NCI-H526 (cell line): Measurements from ENCODE around the gene MAML2.

ENCODE experiments used
- DNase-seq, 2 experiments: peaks; one replicate each; lab custom pipeline; 2025; lab: John Stamatoyannopoulos, UW

The MAML2 gene

DNA sequence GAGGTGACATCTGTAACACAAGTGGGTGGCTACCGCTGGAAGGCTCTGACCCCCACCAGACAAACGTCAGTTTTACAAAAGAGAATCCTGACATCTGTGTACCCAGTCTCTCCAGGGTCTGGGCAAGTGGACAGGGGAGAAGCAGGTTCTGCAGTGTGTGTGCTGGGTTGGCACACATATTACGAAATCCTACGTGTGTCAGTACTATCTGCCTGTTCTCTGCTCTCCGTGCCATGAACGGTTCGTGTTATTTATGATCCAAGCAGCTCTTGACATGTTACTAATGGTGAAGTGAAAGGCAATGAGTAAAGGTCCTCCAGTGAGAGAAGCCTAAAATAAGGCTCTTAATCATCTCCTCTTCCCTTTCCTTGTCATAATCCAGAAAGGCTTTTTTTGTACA is 217.6 kb downstream of the MAML2 start:
- no peak for DNase-seq

- DNase-seq, result no peak
Measured at GRCh38 chr11:96124155-96124554, 218.8 kb downstream of the MAML2 start.

GRCh38 chr11:96123301-96123700 is 219.7 kb downstream of the MAML2 start:
- DNase-seq, result no peak

DNA sequence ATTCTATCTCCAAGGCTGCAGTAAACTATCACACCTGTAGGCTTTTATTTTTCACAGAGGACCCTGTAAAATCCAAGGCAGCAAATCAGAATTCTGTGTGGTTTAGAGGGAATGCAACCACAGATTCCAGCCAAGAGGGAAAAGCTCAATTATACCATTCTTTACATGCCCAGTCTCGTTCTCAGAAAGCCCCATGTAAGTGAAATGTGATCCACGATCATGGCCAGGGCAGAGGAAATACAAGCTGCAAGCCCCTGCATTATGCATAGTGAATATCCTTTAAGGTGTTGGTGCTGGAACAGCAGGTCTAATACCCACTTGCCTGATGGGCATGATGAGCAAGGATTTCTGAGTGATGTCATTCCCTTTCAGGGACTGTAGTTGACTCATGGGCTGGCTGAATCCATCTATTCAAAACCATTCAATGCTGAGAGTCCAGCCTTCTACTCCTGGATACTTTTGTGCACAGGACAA is 220.4 kb downstream of the MAML2 start:
- DNase-seq, result peak; percentile 63 to 67

DNA sequence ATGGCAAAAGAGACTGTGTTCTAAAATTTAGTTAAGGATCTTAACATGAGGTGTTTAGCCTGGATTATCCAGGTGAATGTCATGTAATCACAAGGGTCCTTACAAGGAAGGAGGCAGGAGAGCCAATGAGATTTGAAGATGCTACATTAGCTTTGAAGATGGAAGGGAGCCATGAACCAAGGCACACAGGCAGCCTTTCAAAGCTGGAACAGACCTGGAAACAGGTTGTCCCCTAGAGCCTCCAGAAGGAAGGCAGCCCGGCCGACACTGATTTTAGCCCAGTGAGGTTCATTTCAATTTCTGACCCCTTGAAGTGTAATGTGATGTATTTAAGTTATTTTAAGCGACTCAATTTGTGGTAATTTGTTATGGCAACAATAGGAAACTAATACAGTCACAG is 223.8 kb downstream of the MAML2 start:
- DNase-seq, result no peak

DNA sequence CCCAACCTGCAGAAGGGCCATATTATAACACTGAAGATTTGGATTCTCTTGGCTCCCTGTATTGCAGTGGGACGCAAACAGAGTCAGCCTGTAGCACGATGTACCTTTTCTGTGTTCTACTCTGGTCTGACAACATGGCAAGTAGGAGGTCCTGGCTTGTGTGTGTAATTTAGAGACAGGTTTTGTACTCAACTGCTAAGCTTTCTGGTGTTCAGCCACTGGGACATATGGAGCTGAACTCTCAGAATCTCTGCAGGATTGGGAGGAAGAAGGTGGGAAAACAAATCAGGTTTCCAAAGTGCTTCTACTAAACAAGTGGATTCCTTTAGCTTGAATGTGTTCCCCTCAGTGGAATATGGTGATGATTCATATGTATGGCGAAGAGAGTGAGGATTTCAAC is 226.6 kb downstream of the MAML2 start:
- DNase-seq, result no peak

DNA sequence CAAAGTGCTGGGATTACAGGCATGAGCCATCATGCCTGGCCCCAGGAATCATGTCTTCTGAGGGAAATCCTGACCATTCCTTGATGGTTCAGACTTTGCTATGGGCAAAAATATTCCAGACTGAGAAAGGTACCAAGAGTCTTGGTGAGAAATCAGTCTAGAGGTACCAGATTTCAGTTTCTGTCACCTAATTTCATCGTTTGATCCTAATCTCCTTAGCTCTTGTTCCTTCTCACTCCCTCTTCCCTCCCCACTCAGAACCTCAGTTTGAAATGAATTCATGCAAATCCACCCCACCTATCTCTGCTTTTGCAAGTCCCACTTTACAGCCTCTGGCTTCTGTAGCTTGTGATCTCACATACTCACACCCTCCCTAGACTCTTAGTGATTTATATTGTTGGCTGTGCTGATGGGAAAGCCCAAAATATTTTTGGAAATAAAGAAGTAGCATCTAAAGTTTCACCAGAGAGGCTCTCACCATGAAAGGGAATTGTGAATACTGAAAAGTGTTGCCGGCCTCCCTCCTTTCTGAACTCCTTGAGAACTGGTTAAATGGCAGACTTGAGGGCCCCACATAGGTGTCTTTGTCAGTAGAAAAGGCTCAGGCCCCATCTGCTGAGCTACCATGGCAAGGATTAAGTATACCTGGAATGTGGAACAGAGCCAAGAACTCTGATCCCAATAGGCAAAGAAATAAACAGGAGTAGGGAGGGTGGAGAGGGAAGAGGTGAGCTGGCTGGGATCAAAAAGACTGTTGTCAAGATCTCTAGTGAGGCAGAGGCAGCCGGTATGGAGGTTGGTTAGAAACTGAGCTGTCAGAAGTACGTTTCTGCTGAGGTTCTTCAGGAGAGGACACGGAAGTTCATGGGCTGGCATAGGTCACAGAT is 228.6 kb downstream of the MAML2 start:
- no peak for DNase-seq

- DNase-seq, result no peak
Measured at GRCh38 chr11:96113193-96113681, 229.8 kb downstream of the MAML2 start.

DNA sequence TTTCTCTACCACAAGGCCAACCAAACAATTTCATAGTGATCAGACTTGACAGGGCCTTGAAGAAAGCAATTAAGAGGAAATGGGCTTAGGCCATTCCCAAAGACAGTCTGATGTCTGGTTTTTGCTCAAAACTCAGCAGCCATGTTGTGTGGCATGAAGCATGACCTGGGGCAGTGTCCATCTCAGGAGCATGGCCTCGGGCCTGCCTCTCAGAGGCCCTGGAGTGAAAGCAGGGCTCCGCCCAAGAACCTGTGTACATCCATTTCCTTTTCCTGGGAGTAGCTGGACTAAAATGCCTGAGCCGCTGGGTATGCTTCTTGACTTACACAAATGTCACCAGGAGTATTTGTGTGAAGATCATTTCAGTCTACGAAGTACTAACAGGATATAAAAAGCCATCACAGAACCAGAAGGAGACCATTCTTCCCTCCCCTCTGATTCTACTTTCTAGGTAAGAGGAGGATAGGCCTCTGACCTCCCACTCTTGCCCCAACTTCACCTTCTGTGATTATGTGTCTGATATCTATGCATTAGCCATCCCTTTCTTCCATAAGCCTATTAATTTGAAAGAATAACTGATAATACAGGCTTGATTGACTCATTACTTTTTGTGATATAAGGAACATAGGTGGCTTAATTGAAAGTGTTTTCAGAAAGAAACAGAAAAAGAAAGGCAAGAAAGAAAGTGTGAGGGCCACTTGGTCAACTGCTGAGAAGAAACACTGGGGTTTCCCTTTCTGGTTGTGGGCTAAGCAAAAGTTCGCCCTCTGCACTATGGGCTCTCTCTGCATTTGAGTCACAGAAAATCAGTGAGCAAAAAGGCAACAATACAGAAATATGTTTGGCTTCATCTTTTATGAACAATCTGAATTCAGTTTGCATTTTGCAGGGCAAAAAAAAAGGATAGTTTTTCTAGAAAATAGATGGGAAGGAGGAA is 230.5 kb downstream of the MAML2 start:
- no peak for DNase-seq

DNA sequence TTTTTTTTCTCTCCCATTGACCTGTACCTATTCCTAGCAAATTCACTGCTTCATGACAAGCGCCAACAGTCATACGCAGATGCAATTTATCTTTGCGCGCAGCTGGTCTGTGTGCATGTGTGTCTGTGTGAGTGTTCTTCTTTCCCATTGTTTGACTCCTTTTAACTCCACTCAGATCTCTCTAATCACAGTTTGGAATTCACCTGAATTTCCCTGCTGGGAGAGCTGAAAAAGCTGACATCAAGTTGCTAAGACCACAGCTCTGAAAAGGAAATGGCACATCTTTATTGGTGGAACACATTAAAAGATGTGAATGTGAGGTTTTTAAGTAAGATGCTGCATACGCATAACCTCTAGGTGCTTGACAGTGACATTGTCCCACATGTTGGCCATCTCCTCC is 231.7 kb downstream of the MAML2 start:
- no peak for DNase-seq

DNA sequence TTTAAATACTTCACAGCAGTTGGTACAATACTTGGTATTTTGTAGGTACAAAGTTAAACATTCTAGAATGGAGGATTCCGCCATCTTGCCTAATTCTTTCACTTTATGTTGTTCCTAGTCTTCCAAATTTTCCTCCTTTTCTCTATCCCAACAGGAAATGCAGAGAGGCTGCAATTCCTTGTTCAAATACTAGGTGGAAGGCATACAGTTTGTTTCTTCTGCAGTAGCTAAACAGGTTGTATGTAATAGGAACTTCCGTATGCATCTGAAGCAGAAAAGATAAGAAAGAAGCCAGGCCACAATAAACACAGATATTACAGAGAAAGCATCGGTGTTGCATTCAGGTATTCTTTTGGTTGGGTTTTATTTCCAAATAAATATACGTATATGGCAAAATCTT is 232.7 kb downstream of the MAML2 start:
- DNase-seq, result no peak

DNA sequence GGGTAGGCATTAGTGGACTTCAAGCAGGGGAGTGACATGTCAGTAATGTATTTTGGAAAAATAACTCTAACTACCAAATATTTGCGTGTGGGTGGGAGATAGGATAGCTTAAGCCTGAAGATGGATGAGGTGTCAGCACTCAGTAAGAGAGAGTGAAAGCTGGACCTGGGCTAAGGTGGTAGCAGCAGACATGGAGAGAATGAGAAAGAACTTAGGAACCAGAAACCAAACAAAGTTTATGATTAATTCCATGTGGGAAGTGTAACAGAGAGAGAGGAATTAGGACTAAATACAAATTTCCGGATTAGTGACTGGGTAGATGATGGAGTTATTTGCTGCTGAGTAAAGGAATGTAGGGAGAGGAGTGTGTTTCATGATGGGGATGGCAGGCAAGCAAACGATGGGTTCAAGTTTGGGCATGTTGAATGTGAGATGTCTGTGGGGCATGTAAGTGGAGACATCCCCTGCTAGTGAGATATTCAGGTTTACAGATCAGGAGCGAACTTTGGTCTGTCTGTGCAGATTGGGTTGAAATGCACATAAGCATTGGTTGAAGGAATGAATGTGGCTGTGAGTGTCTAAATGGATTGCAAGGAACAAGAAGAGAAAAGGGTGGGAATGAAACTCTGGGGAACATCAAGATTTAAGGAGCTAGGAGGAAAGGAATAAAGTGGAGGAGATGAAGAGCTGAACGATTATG is 233.5 kb downstream of the MAML2 start:
- no peak for DNase-seq

DNA sequence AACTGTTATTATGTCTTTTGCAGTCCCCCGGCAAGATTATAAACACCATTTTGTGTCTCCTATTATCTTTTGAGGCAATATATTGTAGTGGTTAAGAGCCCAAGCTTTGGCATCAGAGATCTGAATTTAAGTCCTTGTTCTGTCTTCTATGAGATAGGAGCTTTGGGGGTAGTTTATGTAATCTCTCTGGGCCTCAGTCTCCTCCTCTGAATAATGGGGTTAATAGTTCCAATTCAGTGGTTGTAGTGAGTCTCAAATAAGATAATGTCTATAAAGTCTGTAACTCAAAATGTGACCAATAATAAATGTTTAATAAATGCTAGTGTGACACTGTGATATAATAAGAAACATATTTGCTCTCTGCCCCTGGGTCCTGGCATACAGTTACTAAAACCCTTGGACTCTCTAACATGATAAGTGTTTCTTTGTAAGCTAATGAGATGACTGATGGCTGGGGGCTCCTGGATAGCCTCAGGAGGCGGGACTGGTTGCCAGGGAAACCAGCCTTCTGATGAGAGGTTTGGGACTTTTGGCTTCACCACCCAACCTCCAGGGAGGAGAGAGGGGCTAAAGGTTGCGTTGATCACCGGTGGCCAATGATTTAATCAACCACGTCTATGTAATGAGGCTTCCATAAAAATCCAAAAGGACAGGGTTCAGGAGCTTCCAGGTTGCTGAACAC is 235.7 kb downstream of the MAML2 start:
- DNase-seq, result peak in 1 of 2 experiments; percentile 19

GRCh38 chr11:96106645-96107044 is 236.3 kb downstream of the MAML2 start:
- DNase-seq, result no peak

- peak; percentile 70 to 73 for DNase-seq
Measured at GRCh38 chr11:96105944-96106343, 237.1 kb downstream of the MAML2 start.

DNA sequence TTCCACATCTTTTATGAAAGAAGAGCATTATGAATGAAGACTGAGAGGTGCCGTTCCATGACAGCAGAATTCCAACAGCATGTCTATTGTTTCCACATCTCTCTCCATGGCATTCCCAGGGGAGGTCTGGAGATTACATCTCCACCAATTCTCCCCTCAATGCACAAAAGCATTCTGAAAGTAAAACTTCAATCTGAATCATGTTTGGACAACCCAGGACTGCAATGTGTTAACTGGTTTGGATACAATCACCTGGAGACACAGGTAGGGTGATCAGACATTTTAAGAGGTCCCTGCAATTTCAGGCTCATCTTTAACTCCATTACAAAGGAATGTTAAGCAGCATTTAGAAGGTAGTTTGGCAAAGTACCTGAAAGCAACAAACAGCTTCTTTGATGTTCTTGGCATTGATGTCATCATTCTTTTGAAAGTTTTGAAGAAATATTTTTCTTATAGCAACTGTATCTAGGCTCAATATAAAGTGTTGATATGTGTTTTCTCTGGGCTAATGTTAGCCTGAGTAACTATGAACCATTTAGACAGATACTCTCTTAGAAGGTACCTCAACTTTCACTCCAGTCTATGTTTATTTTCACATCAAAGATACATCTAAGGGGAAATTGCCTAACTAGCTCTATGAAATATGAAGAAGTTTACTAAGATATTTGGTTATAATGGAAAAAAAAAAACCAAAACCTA is 237.6 kb downstream of the MAML2 start:
- DNase-seq, result peak; percentile 77 to 83

- DNase-seq, result no peak
Measured at GRCh38 chr11:96104496-96104895, 238.5 kb downstream of the MAML2 start.

- DNase-seq, result no peak
Measured at GRCh38 chr11:96103721-96104120, 239.3 kb downstream of the MAML2 start.

DNA sequence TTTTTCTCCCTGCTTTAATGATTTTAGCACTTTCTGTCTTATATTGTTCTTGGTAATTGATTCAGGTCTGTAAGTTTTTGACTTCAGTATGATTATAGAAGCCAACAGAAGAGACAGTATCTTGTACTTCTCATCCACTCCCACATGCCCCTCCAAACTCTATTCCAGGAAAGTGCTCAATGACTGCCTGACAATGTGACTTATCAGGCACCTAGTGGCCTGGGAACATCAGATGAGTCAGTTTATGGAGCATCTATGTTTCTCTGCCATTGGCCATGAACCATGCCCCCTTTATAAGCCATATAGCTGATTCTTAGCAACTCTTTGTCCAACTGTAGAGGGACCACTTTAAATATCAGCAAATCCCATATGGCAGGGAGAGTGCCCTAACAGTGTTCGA is 239.9 kb downstream of the MAML2 start:
- DNase-seq, result no peak

DNA sequence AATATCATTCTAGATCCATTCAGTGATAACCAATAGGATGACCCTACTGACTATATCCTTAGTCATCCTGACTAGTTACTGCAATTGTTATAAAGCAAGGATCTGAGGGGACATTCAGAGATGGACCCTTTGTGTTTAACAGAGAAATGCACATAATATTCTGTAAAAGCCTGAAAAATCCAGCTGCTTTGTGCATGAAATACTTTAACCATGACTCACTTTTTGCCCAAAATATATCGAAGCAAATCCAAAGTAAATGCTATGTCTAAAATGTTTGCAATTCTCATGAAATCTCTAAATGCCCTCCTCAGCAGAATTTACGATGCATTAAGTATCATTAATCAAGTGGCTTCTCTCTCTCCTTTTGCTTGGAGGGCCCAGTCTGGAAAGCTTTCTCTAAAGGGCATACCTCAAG is 240.3 kb downstream of the MAML2 start:
- DNase-seq, result no peak

- no peak for DNase-seq
Measured at GRCh38 chr11:96101146-96101545, 241.8 kb downstream of the MAML2 start.
